ENCODE results near the gene BCL11A. TPM values are rescaled to one million over a fixed set of nuclear protein-coding genes. Genes with fewer than 3 reads are reported as not detected.

BCL11A gene
- polyA plus RNA-seq, 3 donors = 14.4 to 16.1 (median 15.1) TPM

DNA sequence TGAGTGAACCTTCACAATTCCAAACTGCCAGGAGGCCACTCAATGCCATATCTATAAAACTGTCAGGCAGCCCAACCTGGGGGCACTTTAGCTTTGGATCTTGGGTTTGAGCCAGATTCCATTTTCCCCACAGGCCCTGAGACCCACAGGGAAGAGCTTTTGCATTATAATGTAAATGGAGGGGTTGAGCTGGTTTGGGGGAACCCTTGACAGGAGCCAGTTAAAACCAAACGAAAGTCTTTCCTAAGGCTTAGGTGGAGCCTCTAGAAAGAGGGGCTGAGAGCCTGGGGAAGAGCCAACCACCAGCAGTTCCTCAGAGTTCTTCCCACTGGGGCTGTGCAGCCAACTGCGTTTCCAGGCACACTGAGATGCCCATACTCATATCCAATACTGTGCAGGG lies 42.7 kb downstream of the BCL11A start:
- no peak for DNase-seq

DNA sequence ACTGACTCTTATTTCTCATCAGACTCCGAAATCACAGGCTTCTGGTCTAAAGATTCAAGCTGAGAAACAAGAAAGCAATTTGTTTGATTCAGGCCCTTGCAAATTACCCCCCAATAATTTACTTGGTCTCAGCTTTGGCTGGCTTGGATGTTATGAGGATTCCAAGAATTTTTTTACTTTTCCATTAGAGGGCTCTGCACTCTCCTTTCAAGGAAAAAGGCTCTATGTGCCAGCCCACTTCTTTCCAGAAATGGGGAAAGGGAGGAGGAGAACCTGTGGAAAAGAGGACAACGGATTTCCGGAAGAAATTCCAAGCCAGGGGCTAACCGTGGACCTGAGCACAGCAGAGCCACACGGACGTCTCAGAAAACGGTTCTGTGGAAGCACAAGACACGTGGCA lies 44.4 kb downstream of the BCL11A start:
- no peak for DNase-seq

DNA sequence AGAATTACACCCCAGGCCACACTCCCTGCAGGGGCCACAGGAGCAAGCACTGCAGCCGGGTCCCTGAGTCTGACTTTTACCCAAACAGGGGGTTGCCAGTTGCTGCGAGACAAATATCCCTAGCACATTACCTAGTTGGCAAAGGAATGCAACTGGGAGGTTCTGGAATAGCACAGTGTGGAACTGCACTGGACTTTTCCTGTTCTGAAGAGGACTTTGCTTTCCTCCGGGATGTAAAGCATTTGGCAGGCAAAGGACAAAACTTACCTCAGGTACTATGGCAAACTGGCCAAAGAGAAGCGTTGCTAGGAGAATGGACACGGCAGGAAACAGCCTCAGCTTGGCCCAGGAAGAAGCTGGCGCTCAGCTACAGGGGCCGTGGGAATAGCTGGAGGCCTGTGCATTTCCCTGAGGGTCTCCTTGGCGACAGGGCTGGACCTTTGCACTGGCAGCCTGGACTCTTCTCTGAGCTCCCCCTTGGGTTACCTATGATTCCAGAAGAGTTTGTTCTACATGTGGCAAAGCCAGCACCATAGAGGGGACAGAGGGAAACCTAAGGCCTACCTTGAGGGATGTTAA lies 45.0 kb downstream of the BCL11A start:
- DNase-seq = no peak

DNA sequence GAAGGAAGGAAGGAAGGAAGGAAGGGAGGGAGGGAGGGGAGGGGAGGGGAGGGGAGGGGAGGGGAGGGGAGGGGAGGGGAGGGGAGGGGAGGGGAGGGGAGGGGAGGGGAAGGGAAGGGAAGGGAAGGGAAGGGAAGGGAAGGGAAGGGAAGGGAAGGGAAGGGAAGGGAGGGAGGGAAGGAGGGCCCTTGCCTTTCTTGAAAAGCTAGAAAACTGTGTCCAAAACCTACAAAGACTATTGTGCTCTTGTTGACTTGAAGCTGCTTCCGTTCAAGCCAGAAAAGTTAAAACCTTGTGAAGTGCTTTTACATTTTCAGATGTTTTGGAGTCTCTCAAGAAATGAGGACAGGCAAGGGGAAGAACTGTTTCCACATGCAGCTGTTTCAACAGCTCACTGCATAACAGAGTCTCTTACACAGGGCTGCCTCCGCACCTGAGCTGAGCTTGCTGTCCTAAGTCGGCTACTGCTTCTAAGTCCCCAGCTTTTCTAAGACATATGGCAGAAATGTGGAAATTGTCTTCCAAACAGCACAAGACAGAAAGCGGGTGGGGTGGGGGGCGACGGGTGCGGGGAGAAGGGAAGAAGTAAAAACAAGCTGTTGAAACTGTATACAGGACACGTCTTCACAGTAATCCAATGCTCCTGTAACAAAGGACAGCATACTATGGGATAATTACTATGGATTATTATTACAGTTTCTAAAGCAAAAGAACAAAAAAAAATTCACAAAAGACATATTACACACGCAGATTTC lies 46.1 kb downstream of the BCL11A start:
- DNase-seq = no peak

DNA sequence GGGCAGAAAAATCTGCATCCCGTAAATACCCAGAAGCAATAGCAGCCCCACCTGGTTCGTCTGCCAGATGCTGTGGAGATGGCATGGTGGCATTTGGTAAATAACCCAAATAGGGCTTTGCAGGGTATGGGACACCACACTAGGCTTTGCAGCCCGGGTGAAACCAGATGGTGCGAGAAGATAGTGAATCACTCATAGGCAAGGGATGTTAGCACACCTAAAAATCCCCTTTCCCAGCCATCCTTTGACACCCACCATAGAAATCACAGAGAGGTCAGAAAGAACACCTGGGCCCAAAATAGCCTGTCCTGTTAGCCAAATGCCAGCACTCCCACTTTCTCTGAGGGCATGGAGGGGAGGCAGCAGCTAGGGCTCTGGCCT lies 47.6 kb downstream of the BCL11A start:
- DNase-seq = no peak

DNA sequence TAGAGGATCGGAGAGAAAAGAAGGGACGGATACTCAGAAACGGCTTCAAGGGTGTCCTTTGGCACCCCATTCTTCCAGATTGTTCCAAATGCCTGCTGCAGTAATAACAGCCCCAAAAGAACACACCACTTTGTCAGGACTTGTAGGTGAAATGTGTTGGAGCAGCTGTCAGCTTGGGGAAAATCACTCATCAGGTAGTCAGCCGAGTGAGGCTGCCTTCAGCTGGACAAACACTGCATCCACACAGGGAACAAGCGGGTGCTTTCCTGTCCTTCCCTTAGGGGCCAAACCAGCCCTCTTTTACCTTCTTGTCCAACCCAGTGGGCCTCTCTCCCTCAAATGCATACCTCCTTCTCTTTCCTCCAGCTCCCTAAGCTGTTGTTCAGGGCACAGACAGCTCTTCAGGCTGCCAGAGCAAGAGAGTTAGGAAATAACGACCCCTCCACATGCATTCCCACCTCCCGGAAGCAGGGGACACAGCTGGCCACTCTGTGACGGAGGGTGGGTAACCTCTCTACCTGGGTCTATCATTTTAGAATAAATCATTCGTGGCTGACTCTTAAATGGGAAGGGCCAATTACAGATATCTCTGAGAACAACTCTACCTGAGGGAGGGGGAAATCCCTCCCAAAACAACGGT lies 48.1 kb downstream of the BCL11A start:
- no peak for DNase-seq

DNA sequence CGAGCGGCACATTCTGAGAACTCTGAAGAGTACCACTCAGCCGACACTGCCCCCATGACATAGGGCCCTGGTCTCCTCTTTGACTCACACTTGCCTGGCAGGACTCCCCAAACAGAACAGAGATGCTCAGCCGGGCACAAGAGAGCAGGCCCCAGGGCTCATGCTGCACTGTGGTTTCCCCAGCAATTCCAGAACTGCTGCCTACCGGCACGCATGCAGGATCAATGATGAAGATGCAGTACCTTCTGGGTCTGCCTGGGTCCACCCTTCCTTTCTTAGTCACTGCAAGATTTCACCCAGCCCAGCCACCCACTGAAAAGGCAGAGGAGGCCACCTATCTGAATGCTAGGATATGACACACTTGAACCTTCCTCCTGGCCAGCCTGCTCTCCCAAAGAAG lies 49.4 kb downstream of the BCL11A start:
- DNase-seq = no peak

DNA sequence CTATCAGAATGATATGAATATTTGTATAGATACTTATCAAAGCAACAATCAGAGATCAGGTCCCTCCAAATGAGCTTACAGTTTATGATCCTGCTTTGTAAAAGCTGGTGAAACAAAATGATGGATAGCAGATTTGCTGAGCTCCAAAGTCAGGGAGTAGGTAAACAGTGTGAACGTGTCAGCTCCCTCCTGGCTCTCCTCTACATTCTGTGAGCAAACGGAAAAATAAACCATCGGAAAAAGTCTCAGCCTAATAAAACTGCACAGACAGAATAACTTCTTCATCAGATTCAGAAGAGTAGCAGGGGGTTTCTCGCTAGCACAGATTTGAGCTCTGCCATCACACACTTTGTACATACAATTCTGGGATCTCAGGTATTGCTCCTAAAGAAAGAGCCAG lies 51.3 kb downstream of the BCL11A start:
- no peak for DNase-seq

DNA sequence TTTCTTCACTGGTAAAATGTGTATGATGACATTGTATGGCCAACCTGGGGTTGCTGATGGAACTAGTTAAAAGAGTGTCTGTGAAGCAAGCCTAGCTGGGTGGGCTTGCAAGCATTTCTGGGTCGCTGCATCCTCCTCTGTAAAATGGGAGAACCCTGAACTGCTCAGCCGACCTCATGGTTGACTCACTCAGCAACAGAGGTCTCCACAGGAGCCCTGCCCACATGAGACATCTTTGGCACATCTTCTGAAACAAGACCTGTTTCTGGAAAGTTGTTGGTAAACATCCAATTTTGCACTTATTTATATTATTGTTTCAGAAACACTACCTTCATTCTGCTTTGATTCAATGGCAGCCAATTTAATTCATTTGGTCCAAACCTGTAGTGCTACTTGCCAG lies 52.6 kb downstream of the BCL11A start:
- DNase-seq = no peak

DNA sequence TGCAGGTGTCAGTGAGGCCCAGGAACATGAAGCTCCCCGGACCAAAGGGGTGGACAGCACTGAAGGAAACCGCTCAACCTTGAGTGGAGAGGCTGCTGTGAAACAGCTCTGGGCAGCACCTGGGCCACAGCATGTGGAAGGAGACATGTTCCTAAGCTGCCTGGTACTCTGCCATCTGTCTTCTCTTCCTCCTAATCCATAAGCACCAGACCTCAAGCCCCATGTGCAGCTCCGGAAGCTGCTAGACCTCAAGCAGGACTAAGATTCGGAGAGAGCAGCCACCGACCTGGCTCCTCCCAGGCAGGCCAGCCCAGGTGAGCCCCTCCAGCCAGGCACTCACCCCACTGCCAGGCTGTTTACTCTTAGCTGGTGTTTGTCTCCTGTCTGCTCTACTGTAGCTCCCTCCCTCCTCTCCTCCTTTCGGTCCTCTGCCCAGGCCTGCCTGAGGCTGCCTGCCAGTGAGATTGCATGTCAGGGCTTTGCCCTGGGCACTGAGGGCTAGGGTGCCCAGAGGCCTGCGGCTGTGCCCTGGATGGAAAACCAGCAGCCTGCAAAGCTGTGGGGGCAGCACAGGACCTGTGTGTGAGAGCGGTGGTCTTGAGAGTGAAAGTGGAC lies 53.7 kb downstream of the BCL11A start:
- DNase-seq = no peak

DNA sequence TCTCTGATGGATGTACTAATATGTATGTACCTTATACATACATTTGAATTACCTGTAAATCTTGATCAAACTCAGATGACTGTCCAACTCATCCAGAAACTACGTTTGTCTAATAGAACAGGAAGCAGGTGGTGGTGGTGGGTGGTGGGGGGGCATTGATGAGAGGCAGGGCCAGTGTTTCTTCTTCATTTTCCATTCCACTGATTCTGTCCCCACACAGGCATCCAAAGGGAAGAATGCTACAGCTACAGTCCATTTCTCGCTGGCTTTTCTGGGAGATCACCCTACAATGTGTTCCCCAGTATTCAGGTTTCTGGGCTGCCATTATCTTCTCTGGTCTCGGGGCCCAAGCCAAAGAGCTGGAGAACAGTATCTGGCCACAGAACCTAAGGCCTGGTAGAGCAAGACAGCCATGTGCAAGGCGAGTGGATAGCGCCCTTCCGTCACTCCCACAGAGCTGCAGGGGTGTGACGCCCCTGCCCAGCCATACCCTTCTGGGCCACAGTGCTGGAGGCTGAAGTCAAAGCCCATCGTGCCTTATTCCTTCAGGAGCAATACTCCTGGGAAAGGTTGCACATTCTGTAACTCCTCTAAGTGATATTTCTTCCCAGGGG lies 54.5 kb downstream of the BCL11A start:
- DNase-seq = no peak

DNA sequence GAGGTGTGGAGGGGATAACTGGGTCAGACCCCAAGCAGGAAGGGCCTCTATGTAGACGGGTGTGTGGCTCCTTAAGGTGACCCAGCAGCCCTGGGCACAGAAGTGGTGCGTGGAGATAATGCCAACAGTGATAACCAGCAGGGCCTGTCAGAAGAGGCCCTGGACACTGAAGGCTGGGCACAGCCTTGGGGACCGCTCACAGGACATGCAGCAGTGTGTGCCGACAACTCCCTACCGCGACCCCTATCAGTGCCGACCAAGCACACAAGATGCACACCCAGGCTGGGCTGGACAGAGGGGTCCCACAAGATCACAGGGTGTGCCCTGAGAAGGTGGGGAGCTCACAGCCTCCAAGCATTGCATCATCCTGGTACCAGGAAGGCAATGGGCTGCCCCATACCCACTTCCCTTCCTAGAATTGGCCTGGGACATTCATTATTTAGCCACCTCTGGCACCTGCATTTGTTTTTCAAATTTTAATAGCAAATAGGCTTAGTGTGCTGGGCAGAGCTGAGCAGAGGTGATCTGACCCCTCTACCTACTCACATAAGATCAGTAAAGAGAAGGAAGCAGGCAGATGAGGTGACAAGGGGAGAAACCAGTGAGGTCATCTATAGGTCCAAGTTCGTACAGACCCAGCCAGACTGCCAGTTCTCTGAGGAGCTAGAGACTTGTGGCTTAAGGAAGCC lies 55.2 kb downstream of the BCL11A start:
- no peak for DNase-seq

DNA sequence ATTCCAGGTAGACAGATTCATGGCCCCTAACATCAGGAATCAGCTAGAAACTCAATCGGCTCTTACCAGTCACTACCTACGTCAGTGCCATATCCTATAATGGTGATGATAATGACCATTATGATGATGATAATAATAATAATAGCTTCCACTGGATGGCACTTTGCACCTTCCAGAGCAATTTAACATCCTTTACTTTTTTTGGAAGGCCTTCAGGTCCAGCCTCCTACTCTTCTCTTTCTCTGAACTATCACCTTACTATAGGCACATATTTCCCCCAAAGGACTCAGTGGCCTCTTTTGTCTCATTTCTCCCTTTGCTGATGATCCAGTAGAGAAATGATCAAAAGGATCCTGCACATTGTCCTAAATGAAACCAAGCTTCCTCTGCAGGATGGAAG lies 56.0 kb downstream of the BCL11A start:
- no peak for DNase-seq

DNA sequence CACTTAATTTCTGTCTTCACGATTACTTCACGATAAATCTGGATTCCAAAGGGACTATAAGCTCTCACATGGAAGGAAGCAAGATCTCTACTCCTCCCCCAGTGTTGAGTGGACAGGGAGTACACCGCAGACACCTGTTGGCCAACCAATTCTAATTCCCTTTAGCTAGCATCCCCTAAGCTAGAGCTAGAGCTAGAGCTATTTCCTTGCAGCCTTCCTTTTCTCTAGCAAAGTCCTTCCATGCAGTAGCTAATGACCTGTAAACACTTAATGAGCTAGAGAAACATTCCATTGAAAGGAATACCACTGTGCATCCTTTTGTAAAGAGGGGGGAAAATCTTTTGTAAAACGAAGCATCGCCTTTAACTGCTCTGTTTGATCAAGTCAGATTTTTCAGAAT lies 56.5 kb downstream of the BCL11A start:
- DNase-seq = no peak

DNA sequence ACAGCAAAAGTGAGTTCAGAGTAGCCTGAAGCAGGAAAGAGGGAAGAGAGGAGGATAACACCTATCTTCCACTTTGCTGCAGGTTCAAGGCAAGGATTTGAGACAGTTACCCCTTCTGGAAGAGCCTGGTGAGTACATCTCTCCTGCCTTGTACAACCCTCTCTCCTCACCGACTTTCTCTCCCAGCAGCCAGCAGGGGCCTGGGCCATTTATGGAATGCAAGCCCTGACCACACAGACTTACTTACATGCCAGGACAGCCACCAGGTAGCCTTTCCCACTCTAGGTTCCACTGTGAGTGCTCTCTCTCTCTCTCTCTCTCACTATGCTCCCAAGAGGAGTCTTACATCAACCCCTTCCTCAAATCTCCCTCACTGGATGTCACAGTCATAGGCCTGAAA lies 57.0 kb downstream of the BCL11A start:
- DNase-seq = no peak

DNA sequence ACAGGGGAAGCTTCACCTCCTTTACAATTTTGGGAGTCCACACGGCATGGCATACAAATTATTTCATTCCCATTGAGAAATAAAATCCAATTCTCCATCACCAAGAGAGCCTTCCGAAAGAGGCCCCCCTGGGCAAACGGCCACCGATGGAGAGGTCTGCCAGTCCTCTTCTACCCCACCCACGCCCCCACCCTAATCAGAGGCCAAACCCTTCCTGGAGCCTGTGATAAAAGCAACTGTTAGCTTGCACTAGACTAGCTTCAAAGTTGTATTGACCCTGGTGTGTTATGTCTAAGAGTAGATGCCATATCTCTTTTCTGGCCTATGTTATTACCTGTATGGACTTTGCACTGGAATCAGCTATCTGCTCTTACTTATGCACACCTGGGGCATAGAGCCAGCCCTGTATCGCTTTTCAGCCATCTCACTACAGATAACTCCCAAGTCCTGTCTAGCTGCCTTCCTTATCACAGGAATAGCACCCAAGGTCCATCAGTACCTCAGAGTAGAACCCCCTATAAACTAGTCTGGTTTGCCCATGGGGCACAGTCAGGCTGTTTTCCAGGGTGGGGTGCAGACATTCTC lies 58.3 kb downstream of the BCL11A start:
- DNase-seq = no peak

DNA sequence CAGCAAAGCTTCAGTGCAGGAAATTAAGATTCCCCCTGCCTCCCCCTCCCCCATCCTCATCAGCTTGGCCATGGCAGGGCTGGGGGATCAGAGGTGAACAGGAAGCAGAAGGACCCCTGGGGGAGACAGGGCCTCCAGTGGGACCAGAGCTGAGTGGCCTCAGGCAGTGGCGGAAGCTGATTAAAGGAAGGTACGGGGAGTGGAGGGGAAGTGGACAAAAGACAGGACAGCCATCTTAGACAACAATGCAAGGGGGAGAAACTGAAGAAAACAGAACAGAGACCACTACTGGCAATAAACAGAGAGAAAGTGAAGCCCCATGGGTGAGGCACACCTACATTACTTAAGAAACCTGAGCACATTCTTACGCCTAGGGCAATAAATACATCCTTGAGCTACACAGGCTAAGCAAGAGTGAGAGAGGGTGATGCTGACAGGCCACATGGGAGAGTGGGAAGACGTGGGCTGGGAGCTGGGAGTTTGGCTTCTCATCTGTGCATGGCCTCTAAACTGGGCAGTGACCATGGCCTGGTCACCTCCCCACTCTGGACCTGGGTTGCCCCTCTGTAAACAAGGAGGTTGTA lies 59.6 kb downstream of the BCL11A start:
- DNase-seq = no peak

DNA sequence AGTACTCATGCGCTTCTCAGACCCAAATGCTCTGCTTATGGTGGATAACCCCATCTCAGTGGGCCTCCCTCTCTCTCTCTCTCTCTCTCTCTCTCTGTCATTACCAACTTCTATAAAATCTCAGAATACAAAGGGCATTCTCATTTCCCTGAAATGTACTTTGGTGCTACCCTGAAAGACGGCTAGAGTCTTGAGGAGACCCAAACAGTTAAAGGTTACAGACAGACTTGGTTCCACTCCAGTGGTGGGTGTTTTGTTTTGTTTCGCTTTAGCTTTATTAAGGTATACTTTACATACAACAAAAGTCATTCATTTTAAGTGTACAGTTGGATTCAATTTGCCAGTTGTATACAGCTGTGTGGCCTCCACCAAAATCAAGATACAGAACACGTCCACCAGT lies 60.9 kb downstream of the BCL11A start:
- DNase-seq = no peak

DNA sequence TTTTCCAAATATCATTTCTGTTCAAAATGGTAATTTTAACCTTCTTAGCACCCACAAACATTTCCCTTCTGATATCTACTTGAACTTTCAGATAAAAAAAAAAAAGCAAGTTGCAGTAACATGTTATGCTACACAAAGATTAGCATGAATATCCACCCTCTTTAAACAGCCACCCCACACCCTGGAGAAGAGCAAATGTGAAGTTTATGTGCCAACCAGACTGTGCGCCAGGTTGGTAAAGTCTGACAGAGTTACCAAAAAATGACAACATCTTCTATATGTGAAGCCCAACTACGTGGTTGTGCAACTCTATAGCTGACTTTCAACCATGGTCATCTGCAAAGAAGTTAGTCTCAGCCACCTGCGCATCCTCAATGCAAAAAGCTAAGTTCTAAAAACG lies 62.6 kb downstream of the BCL11A start:
- no peak for DNase-seq

DNA sequence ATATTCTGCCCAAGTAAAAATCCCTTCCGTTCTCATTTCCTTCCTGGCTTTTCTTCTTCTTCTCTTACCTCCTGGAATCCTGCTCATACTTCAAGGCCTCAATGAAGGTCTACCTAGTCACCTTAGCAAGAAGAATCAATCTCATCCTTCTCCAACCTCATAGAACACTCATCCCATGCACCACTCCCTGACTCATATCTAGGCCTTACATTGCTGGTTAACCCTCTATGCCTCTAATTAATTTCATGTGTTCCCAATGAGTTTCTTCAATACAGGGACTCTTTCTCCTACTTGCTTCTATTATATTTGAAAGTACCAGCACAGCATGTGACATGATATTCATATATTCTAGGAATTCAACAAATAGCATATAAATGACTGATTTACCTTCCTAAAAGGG lies 63.0 kb downstream of the BCL11A start:
- no peak for DNase-seq

DNA sequence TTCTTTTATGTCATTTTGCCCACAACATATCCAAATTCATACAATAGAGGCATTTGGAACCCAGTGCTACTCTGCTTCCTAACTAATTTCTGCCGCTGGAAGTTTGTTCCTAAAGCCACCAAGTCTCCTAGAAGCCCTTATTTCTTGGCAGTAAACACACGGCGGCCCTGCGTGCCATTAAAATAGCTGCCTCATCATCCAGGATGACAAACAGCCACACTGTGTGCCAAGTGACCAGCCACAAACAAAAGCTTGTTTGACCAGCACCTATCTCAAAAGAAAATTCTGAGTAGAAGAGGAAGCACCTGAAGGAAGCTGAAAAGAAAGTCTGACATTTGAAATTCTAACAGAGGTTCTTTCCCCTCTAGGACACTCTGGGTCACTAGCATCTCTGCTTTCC lies 64.2 kb downstream of the BCL11A start:
- DNase-seq = no peak

Data from renal pelvis (tissue), 4 donors.